LNCaP clone FGC (cell line): ENCODE results near the gene CPN2.

Experiments used
- DNase-seq: peaks from one replicate; pipeline ENCODE4 v3.0.0-alpha.2; 2011; ENCODE audit warnings: low read depth
- H3K4me3 ChIP-seq: 2 replicates; pipeline ENCODE4 v1.5.1; 2011; ENCODE audit warnings: mild to moderate bottlenecking, low read depth, low read length, control low read depth
- CTCF ChIP-seq: IDR thresholded peaks from 2 replicates; pipeline ENCODE4 v1.5.1; 2012; ENCODE audit warnings: mild to moderate bottlenecking; ENCODE audit not compliant: control insufficient read depth, insufficient read depth; ENCODE audit errors: extremely low read depth

CPN2 gene

GRCh38 chr3:194395778-194396538 is 44.8 kb upstream of the CPN2 start:
- no peak overlapping the region for H3K4me3 ChIP-seq
- no peak for DNase-seq
- no peak for TF ChIP-seq CTCF

GRCh38 chr3:194395212-194395611 is 44.1 kb upstream of the CPN2 start:
- peak; percentile 46 for DNase-seq
- TF ChIP-seq CTCF, result no peak
- H3K4me3 ChIP-seq, result no peak overlapping the region

- TF ChIP-seq CTCF, result no peak
- no peak for DNase-seq
- H3K4me3 ChIP-seq, result no peak overlapping the region
These were observed 41.4 kb upstream of the CPN2 start for GRCh38 chr3:194392576-194392975.

GRCh38 chr3:194390835-194391234 is 39.7 kb upstream of the CPN2 start:
- no peak for DNase-seq
- no peak for TF ChIP-seq CTCF
- H3K4me3 ChIP-seq, result no peak overlapping the region

- H3K4me3 ChIP-seq, result no peak overlapping the region
- no peak for DNase-seq
- TF ChIP-seq CTCF, result no peak
These were observed 38.1 kb upstream of the CPN2 start for GRCh38 chr3:194389269-194389668.

GRCh38 chr3:194387926-194388418 is 36.8 kb upstream of the CPN2 start:
- TF ChIP-seq CTCF, result no peak
- no peak overlapping the region for H3K4me3 ChIP-seq
- no peak for DNase-seq

- no peak for DNase-seq
- no peak for TF ChIP-seq CTCF
- H3K4me3 ChIP-seq, result no peak overlapping the region
These were observed 36.1 kb upstream of the CPN2 start for GRCh38 chr3:194387276-194387675.
